Measurements from ENCODE around the gene MELK.

DNA sequence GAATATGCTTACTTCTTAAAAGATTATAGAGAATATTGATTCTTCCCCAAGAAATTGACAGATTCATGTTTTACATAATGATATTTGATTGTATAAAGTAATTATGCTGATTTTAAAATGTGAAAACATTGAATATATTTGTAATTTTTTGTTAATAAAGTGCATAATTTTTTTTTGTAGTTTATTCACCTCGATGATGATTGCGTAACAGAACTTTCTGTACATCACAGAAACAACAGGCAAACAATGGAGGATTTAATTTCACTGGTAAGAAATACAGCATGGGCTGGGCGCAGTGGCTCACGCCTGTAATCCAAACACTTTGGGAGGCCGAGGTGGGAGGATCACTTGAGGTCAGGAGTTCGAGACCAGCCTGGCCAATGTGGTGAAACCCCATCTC is 70.1 kb downstream of the MELK start:
- TF ChIP-seq EGR1 (IDR thresholded peaks at IDR 0.05) (no peak), TEAD4 (IDR thresholded peaks at IDR 0.05) (no peak), EP300 (IDR thresholded peaks at IDR 0.05; ENCODE audit: borderline replicate concordance) (no peak), FOXM1 (IDR thresholded peaks at IDR 0.05; ENCODE audit: borderline replicate concordance, low read depth) (no peak), TAF1 (IDR thresholded peaks at IDR 0.05; ENCODE audit: low read depth) (no peak)
- TF ChIP-seq, protein P1, sequence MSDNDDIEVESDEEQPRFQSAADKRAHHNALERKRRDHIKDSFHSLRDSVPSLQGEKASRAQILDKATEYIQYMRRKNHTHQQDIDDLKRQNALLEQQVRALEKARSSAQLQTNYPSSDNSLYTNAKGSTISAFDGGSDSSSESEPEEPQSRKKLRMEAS (IDR thresholded peaks at IDR 0.05): no peak
- TF ChIP-seq, protein P2, sequence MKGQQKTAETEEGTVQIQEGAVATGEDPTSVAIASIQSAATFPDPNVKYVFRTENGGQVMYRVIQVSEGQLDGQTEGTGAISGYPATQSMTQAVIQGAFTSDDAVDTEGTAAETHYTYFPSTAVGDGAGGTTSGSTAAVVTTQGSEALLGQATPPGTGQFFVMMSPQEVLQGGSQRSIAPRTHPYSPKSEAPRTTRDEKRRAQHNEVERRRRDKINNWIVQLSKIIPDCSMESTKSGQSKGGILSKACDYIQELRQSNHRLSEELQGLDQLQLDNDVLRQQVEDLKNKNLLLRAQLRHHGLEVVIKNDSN (IDR thresholded peaks at IDR 0.05): no peak
